LHCN-M2 (cell line): ENCODE results near the gene ZAP70. TPM values are rescaled to one million over a fixed set of nuclear protein-coding genes. Genes with fewer than 3 reads are reported as not detected.
A peak's percentile ranks its signal among the peaks of the same experiment; 100 is the strongest.

Experiments
- DNase-seq: peaks from one replicate; pipeline ENCODE4 v3.0.0-alpha.2; 2012; ENCODE audit warnings: low read depth
- total RNA-seq: library from RNA; depleted of rRNA; stranded (reverse); fragments of >200 nt; gene quantifications from 2 replicates; pipeline ENCODE4 v1.2.3, GENCODE V29; 2014

The ZAP70 gene
- total RNA-seq, 1 experiment from 2014 or later, result 0.40 TPM

- no peak for DNase-seq
Measured at GRCh38 chr2:97715951-97716694, 2.7 kb downstream of the ZAP70 start.

- no peak for DNase-seq
Measured at GRCh38 chr2:97716695-97717612, 3.6 kb downstream of the ZAP70 start.

- DNase-seq, result no peak
Measured at GRCh38 chr2:97717613-97717995, 4.2 kb downstream of the ZAP70 start.

- no peak for DNase-seq
Measured at GRCh38 chr2:97718051-97718882, 4.9 kb downstream of the ZAP70 start.

- DNase-seq, result no peak
Measured at GRCh38 chr2:97718942-97719341, 5.6 kb downstream of the ZAP70 start.

- DNase-seq, result no peak
Measured at GRCh38 chr2:97719362-97720155, 6.2 kb downstream of the ZAP70 start.

- DNase-seq, result no peak
Measured at GRCh38 chr2:97720746-97721145, 7.4 kb downstream of the ZAP70 start.

- no peak for DNase-seq
Measured at GRCh38 chr2:97722227-97722626, 8.9 kb downstream of the ZAP70 start.

GRCh38 chr2:97723156-97724072 lies 10.0 kb downstream of the ZAP70 start:
- no peak for DNase-seq

- no peak for DNase-seq
Measured at GRCh38 chr2:97724073-97724410, 10.7 kb downstream of the ZAP70 start.

GRCh38 chr2:97724501-97724900 lies 11.1 kb downstream of the ZAP70 start:
- DNase-seq, result no peak

GRCh38 chr2:97724946-97725688 lies 11.7 kb downstream of the ZAP70 start:
- no peak for DNase-seq

GRCh38 chr2:97726261-97727064 lies 13.1 kb downstream of the ZAP70 start:
- peak; percentile 39 for DNase-seq

GRCh38 chr2:97727296-97727695 lies 13.9 kb downstream of the ZAP70 start:
- DNase-seq, result no peak

GRCh38 chr2:97728091-97728731 lies 14.8 kb downstream of the ZAP70 start:
- DNase-seq, result peak; percentile 95

- peak; percentile 66 for DNase-seq
Measured at GRCh38 chr2:97730245-97730644, 16.9 kb downstream of the ZAP70 start.

GRCh38 chr2:97731274-97732020 lies 18.1 kb downstream of the ZAP70 start:
- DNase-seq, result no peak
